ENCODE measurements around the gene CUBN.

Gene CUBN

DNA sequence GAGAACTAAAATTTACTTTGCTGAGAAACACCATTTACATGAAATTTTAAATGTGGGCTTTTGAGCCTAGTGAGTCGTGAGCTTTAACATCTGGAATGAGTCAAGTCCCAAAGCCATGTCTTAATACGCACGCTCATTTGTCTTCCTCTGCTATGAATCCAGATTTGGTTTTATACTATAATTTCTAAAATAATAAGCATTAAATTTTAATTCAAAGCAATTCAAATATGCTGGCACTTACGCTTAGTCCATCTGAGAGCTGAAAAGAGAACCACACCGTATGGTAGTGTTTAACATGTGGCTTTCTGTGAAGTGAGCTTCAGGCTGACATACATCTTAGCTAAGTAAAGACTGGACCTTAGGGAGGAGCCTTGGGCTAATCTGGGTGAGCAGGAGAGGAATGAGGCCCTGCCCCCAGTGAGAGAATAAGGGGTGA lies 52.2 kb downstream of the CUBN start:
- Histone ChIP-seq H3K36me3 (ENCODE audit: control insufficient read depth, insufficient read depth, low read length) (no peaks in the 10 kb centered on the region), H3K27ac (ENCODE audit: insufficient read depth, low read length, poor library complexity, severe bottlenecking) (no peak overlapping the region), H3K4me3 (ENCODE audit: insufficient read depth, low read depth, low read length, poor library complexity, severe bottlenecking) (no peak overlapping the region), H3K27me3 (replicated peaks; ENCODE audit: control insufficient read depth, insufficient read depth, low read length, poor library complexity, severe bottlenecking) (no peaks in the 10 kb centered on the region), H3K4me1 (ENCODE audit: control insufficient read depth, insufficient read depth, low read length, poor library complexity, severe bottlenecking) (no peaks in the 10 kb centered on the region), H3K9me3 (ENCODE audit: control insufficient read depth, low read length) (no peaks in the 10 kb centered on the region)
- no peak for DNase-seq

DNA sequence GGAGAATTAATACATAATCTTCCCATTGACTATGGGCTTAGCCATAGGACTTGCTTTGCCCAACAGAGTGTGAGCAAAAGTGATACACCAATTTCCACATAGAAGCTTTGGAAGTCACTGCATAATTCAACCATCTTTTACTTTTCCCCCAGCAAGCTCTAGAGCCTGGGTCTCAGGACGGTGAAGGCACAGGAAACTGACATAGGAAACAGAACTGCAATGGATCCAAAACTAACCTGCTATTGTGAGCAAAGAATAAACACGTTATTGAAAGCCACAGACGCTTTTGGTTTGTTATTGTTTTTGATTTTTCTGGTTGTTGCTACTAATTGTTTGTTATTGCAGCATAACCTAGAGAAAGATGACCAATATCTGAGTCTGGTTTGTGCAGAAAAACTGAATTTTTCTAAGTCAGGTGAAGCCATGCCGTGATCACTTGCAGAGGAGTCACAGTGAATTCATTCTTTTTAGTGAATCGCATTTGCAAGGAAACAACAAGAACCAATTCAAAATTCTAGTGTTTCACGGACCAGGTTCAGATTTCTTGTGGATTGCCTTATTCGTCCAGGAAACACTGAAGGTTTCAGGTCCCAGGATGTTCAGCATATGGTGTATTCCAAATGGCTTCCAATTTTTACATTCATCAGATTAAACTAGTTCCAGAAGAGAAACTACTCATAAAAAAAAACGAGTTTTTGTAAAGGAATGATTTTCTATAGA lies 52.8 kb downstream of the CUBN start:
- no peak for DNase-seq
- no peaks in the 10 kb centered on the region for H3K36me3 ChIP-seq (ENCODE audit: control insufficient read depth, insufficient read depth, low read length)
- no peaks in the 10 kb centered on the region for H3K27me3 ChIP-seq (replicated peaks; ENCODE audit: control insufficient read depth, insufficient read depth, low read length, poor library complexity, severe bottlenecking)
- H3K27ac ChIP-seq (ENCODE audit: insufficient read depth, low read length, poor library complexity, severe bottlenecking), result no peak overlapping the region
- no peaks in the 10 kb centered on the region for H3K9me3 ChIP-seq (ENCODE audit: control insufficient read depth, low read length)
- H3K4me3 ChIP-seq (ENCODE audit: insufficient read depth, low read depth, low read length, poor library complexity, severe bottlenecking), result no peak overlapping the region
- H3K4me1 ChIP-seq (ENCODE audit: control insufficient read depth, insufficient read depth, low read length, poor library complexity, severe bottlenecking), result no peaks in the 10 kb centered on the region

DNA sequence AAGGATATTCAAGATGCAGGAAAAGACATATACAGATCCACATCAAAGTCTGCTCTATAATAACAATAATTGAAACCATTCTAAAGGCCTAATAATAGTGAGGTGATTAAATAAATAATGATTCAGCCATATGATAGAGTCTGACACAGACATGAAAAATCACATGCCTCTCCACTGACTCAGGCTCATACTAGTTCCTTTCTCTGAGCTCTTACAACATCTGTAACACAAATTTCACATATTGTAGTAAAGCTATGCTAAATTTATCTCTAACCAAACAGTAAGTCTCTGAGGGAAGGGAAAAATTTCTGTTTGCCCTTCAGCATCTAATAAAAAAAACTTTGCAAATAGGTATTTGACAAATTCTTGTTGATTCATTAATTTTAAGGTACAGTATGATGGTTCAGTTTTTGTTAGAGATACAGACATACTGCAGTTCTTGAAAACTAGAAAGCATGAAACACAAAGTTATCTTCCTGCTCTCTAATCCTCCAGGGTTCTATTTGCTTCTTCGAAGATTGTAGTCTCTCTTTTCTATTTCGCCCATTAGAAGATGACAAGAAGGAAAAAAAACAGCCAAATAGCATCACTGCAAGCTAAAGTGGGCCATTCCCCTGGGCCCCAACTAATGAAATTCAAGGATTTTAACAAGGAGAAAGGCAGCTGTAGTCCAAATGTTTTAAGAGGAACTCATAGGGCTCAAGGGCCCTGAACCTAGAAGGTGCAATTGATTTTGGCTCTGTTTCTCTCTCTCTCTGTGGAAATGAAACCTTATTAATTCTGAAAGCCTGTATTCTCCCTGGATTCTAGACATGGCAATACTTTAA lies 53.9 kb downstream of the CUBN start:
- H3K36me3 ChIP-seq (ENCODE audit: control insufficient read depth, insufficient read depth, low read length), result no peaks in the 10 kb centered on the region
- no peak overlapping the region for H3K27ac ChIP-seq (ENCODE audit: insufficient read depth, low read length, poor library complexity, severe bottlenecking)
- no peak for DNase-seq
- H3K27me3 ChIP-seq (replicated peaks; ENCODE audit: control insufficient read depth, insufficient read depth, low read length, poor library complexity, severe bottlenecking), result no peaks in the 10 kb centered on the region
- H3K4me3 ChIP-seq (ENCODE audit: insufficient read depth, low read depth, low read length, poor library complexity, severe bottlenecking), result no peak overlapping the region
- H3K4me1 ChIP-seq (ENCODE audit: control insufficient read depth, insufficient read depth, low read length, poor library complexity, severe bottlenecking), result no peaks in the 10 kb centered on the region
- no peaks in the 10 kb centered on the region for H3K9me3 ChIP-seq (ENCODE audit: control insufficient read depth, low read length)

DNA sequence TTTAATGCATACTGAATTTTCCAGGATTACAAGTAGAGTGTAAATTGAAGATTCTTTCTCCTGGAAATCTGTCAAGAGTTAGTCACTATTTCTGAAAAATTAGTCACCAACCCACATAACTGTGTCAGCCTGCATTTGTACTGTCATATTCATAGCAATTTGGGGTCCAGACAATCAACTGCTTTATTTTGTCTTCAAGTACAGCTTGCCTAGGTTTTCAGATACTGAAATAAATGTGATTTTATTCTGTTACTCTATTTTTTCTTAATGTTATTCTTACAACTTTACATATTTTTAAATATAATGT lies 55.1 kb downstream of the CUBN start:
- no peaks in the 10 kb centered on the region for H3K36me3 ChIP-seq (ENCODE audit: control insufficient read depth, insufficient read depth, low read length)
- no peak overlapping the region for H3K27ac ChIP-seq (ENCODE audit: insufficient read depth, low read length, poor library complexity, severe bottlenecking)
- H3K9me3 ChIP-seq (ENCODE audit: control insufficient read depth, low read length), result no peaks in the 10 kb centered on the region
- no peaks in the 10 kb centered on the region for H3K27me3 ChIP-seq (replicated peaks; ENCODE audit: control insufficient read depth, insufficient read depth, low read length, poor library complexity, severe bottlenecking)
- DNase-seq, result no peak
- H3K4me1 ChIP-seq (ENCODE audit: control insufficient read depth, insufficient read depth, low read length, poor library complexity, severe bottlenecking), result no peaks in the 10 kb centered on the region
- H3K4me3 ChIP-seq (ENCODE audit: insufficient read depth, low read depth, low read length, poor library complexity, severe bottlenecking), result no peak overlapping the region

DNA sequence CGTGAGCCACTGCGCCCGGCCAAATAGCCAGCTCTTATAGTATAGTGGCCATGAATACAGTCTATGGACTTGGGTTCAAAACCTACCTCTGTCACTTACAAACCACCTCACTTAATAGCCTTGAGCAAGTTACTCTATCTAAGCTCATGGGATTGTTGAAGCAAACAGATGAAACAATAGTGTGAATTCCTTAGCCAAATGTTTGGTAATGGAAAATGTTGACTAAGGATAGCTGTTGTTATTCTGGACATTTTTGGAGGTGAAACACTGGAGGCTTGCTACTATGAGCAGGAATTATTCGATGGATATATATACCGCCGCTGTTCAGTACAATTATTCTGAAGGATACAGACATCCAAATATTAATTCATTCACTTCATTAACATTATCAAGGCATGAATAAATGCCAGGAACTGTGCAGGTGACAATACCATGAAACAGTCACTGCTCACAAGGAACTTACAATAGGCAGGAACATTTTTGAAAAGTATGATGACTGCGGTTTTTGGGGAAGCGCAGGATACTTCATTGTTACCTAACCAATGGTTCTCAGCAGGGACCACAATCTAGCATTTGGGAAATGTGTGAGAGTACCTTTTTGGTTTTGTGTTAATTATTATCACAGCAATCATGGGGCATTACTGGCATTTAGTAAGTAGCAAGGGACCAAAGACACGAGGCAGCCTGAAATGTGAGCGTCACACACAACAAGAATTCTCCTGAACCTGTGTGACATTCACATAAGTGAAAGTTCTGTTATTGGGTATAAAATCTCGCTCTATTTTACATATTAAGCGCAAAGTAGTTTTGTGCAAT lies 55.7 kb downstream of the CUBN start:
- DNase-seq, result no peak
- Histone ChIP-seq H3K27ac (ENCODE audit: insufficient read depth, low read length, poor library complexity, severe bottlenecking) (no peak overlapping the region), H3K27me3 (replicated peaks; ENCODE audit: control insufficient read depth, insufficient read depth, low read length, poor library complexity, severe bottlenecking) (no peaks in the 10 kb centered on the region)

DNA sequence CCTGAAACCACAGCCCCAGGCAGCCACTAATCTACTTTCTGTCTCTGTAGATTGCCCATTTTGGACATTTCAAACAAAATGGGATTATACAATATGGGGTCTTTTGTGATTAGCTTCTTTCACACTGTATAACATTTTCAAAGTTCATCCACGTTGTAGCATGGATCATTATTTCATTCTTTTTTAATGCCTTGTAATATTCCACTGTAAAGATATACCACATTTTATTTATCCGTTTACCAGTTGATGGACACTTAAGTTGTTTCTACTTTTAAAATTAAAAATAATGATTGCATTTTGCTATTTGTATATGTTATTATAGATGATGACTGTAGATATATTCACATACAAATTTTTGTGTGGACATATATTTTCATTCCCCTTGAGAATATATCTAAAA lies 60.7 kb downstream of the CUBN start:
- H3K9me3 ChIP-seq (ENCODE audit: control insufficient read depth, low read length), result no peaks in the 10 kb centered on the region
- H3K4me3 ChIP-seq (ENCODE audit: insufficient read depth, low read depth, low read length, poor library complexity, severe bottlenecking), result no peak overlapping the region
- H3K4me1 ChIP-seq (ENCODE audit: control insufficient read depth, insufficient read depth, low read length, poor library complexity, severe bottlenecking), result no peaks in the 10 kb centered on the region
- H3K27ac ChIP-seq (ENCODE audit: insufficient read depth, low read length, poor library complexity, severe bottlenecking), result no peak overlapping the region
- DNase-seq, result no peak
- H3K27me3 ChIP-seq (replicated peaks; ENCODE audit: control insufficient read depth, insufficient read depth, low read length, poor library complexity, severe bottlenecking), result no peaks in the 10 kb centered on the region
- H3K36me3 ChIP-seq (ENCODE audit: control insufficient read depth, insufficient read depth, low read length), result no peaks in the 10 kb centered on the region

More for the DNA sequence above, 55.7 kb downstream of the CUBN start:
- H3K4me3 ChIP-seq (ENCODE audit: insufficient read depth, low read depth, low read length, poor library complexity, severe bottlenecking), result no peak overlapping the region
- H3K36me3 ChIP-seq (ENCODE audit: control insufficient read depth, insufficient read depth, low read length), result no peaks in the 10 kb centered on the region
- no peaks in the 10 kb centered on the region for H3K4me1 ChIP-seq (ENCODE audit: control insufficient read depth, insufficient read depth, low read length, poor library complexity, severe bottlenecking)
- H3K9me3 ChIP-seq (ENCODE audit: control insufficient read depth, low read length), result no peaks in the 10 kb centered on the region

DNA sequence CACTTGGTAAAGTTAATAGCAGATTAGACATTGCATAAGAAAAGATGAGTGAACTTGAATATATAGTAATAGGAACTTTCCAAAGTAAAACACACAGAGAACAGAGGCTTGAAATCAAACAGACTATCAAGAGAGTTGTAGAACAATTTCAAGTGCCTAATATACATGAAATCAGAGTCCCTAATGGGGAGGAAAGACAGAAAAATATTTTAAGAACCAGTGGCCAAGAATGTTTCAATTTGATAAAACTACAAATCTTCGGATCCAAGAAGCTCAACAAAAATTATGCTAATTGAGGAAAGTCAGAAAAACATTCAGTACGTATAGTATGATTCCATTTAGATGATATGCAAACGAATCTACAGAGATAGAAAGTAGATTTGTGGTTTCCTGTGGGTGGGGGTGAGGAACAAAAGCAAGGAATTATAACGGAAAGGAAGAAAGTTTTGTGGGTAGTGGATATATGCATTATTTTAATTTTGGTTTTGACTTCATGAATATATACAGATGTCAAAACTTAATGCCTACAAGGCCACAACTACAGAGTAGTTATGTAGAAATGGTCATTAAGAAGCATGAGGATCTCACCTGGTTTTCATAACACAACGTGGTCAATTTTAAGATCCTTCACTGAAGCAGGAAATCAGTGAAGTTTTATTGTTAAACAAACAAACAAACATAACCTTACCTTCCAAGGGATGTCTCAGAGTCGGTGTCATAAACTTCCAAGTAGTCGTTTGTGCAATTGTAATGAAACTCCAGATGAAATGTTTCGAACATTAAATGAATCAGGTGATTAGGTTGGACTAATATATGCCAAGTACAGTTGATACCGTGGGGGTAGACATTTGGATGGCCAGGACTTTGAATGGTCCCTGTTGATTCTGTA lies 62.0 kb downstream of the CUBN start:
- Histone ChIP-seq H3K27me3 (replicated peaks; ENCODE audit: control insufficient read depth, insufficient read depth, low read length, poor library complexity, severe bottlenecking) (no peaks in the 10 kb centered on the region), H3K27ac (ENCODE audit: insufficient read depth, low read length, poor library complexity, severe bottlenecking) (no peak overlapping the region), H3K9me3 (ENCODE audit: control insufficient read depth, low read length) (no peaks in the 10 kb centered on the region), H3K4me3 (ENCODE audit: insufficient read depth, low read depth, low read length, poor library complexity, severe bottlenecking) (no peak overlapping the region), H3K36me3 (ENCODE audit: control insufficient read depth, insufficient read depth, low read length) (no peaks in the 10 kb centered on the region), H3K4me1 (ENCODE audit: control insufficient read depth, insufficient read depth, low read length, poor library complexity, severe bottlenecking) (peaks cover 2% of the 10 kb centered on the region)
- no peak for DNase-seq

DNA sequence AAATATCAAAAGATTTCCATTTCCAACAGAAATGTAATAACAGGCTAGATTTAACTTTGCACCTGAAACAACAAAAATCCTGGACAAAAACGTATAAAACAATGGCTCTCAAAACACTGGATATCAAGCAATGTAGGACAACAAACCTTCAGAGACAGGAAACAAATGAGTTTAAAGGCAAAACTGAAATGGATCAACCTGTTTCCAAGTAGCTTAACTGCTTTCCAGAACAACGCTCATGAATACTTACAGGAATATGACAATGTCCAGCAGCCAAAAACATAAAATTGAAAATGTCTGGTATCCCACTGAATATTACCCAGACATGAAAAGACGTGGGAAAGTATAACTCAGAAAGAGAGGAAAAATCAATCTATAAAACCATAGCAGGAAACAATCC lies 62.8 kb downstream of the CUBN start:
- no peak overlapping the region for H3K27ac ChIP-seq (ENCODE audit: insufficient read depth, low read length, poor library complexity, severe bottlenecking)
- peaks cover 5% of the 10 kb centered on the region for H3K4me1 ChIP-seq (ENCODE audit: control insufficient read depth, insufficient read depth, low read length, poor library complexity, severe bottlenecking)
- no peaks in the 10 kb centered on the region for H3K27me3 ChIP-seq (replicated peaks; ENCODE audit: control insufficient read depth, insufficient read depth, low read length, poor library complexity, severe bottlenecking)

DNA sequence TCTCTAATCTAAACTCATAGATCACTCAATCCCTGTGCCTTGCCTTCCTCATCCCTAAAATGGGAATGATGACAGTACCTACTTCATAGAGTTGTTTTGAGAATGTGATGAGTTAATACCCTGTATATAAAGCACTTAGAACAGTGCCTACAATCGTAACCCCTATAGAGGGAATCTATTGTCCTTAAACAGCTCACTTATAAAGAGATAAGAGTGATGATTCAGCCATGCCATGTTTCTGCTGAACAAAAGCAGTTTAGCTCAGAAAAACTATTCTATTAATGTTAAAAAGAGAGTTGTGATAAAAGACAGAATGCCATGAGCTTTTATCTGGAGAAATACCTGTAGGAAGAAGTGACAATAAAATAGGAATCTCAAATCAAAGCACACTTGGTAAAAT lies 63.6 kb downstream of the CUBN start:
- no peaks in the 10 kb centered on the region for H3K9me3 ChIP-seq (ENCODE audit: control insufficient read depth, low read length)
- no peak overlapping the region for H3K4me3 ChIP-seq (ENCODE audit: insufficient read depth, low read depth, low read length, poor library complexity, severe bottlenecking)
- no peaks in the 10 kb centered on the region for H3K27me3 ChIP-seq (replicated peaks; ENCODE audit: control insufficient read depth, insufficient read depth, low read length, poor library complexity, severe bottlenecking)
- DNase-seq, result no peak
- no peak overlapping the region for H3K27ac ChIP-seq (ENCODE audit: insufficient read depth, low read length, poor library complexity, severe bottlenecking)
- H3K36me3 ChIP-seq (ENCODE audit: control insufficient read depth, insufficient read depth, low read length), result no peaks in the 10 kb centered on the region
- H3K4me1 ChIP-seq (ENCODE audit: control insufficient read depth, insufficient read depth, low read length, poor library complexity, severe bottlenecking), result peaks cover 5% of the 10 kb centered on the region

More for the DNA sequence above, 62.8 kb downstream of the CUBN start:
- Histone ChIP-seq H3K4me3 (ENCODE audit: insufficient read depth, low read depth, low read length, poor library complexity, severe bottlenecking) (no peak overlapping the region), H3K9me3 (ENCODE audit: control insufficient read depth, low read length) (no peaks in the 10 kb centered on the region), H3K36me3 (ENCODE audit: control insufficient read depth, insufficient read depth, low read length) (no peaks in the 10 kb centered on the region)
- DNase-seq, result no peak

All from effector memory CD4-positive, alpha-beta T cell (primary cell).